Measurements from ENCODE around the gene MAP4. TPM values are rescaled to one million over a fixed set of nuclear protein-coding genes. Genes with fewer than 3 reads are reported as not detected.

The MAP4 gene
- total and polyA plus RNA-seq, 2 of the 13 experiments (the other 11 are each of a cell fraction or from before 2014, with no cell fraction given) = 33.1 to 38.7 TPM

- TF ChIP-seq EED (CRISPR knock-in tag; IDR thresholded peaks at IDR 0.05) (peak; percentile 46; the same call in 1 of the 2 replicates), SCMH1 (CRISPR knock-in tag; IDR thresholded peaks at IDR 0.05; ENCODE audit: borderline replicate concordance) (no peak), RFXAP (CRISPR knock-in tag; IDR thresholded peaks at IDR 0.05; ENCODE audit: borderline replicate concordance) (no peak), ARID4A (CRISPR knock-in tag; IDR thresholded peaks at IDR 0.05; ENCODE audit: borderline replicate concordance) (peak; percentile 94), MBD4 (IDR thresholded peaks at IDR 0.05; ENCODE audit: borderline replicate concordance, low read length) (no peak), ZNF816 (CRISPR knock-in tag; IDR thresholded peaks at IDR 0.05; ENCODE audit: borderline replicate concordance) (no peak; the same call in 1 of the 2 replicates), SP5 (CRISPR knock-in tag; IDR thresholded peaks at IDR 0.05; ENCODE audit: borderline replicate concordance, low read depth) (peak; percentile 36; the same call in 1 of the 2 replicates), POLR2G (IDR thresholded peaks at IDR 0.05; ENCODE audit: low read depth, low read length) (peak; percentile 93), ZBTB4 (CRISPR knock-in tag; IDR thresholded peaks at IDR 0.05; ENCODE audit: borderline replicate concordance) (no peak), ZMYM3 (CRISPR knock-in tag; IDR thresholded peaks at IDR 0.05) (no peak; the same call in 1 of the 2 replicates), YY1 (IDR thresholded peaks at IDR 0.05; ENCODE audit: insufficient read depth, insufficient replicate concordance, low read depth, low read length) (peak; percentile 96), ZNF354B (CRISPR knock-in tag; IDR thresholded peaks at IDR 0.05) (0 out of 2 replicates have a peak, but pooled peaks have one; percentile 32), SRSF1 (optimal IDR thresholded peaks at IDR 0.05; ENCODE audit: low read depth, low read length) (peak; percentile 61), LCORL (IDR thresholded peaks at IDR 0.05) (no peak), LCORL (CRISPR knock-in tag; IDR thresholded peaks at IDR 0.05) (no peak)
- TF ChIP-seq, protein P1, sequence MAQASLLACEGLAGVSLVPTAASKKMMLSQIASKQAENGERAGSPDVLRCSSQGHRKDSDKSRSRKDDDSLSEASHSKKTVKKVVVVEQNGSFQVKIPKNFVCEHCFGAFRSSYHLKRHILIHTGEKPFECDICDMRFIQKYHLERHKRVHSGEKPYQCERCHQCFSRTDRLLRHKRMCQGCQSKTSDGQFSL (CRISPR knock-in tag; IDR thresholded peaks at IDR 0.05) = no peak
- TF ChIP-seq, protein P2, sequence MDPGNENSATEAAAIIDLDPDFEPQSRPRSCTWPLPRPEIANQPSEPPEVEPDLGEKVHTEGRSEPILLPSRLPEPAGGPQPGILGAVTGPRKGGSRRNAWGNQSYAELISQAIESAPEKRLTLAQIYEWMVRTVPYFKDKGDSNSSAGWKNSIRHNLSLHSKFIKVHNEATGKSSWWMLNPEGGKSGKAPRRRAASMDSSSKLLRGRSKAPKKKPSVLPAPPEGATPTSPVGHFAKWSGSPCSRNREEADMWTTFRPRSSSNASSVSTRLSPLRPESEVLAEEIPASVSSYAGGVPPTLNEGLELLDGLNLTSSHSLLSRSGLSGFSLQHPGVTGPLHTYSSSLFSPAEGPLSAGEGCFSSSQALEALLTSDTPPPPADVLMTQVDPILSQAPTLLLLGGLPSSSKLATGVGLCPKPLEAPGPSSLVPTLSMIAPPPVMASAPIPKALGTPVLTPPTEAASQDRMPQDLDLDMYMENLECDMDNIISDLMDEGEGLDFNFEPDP (CRISPR knock-in tag; conservative IDR thresholded peaks at IDR 0.05) = no peak
- TF ChIP-seq, protein P3, sequence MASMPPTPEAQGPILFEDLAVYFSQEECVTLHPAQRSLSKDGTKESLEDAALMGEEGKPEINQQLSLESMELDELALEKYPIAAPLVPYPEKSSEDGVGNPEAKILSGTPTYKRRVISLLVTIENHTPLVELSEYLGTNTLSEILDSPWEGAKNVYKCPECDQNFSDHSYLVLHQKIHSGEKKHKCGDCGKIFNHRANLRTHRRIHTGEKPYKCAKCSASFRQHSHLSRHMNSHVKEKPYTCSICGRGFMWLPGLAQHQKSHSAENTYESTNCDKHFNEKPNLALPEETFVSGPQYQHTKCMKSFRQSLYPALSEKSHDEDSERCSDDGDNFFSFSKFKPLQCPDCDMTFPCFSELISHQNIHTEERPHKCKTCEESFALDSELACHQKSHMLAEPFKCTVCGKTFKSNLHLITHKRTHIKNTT (CRISPR knock-in tag; IDR thresholded peaks at IDR 0.05) = no peak
These were observed 191.4 kb downstream of the MAP4 start (continued) for GRCh38 chr3:47824541-47825473.
